ENCODE measurements around the gene INMT.

DNA sequence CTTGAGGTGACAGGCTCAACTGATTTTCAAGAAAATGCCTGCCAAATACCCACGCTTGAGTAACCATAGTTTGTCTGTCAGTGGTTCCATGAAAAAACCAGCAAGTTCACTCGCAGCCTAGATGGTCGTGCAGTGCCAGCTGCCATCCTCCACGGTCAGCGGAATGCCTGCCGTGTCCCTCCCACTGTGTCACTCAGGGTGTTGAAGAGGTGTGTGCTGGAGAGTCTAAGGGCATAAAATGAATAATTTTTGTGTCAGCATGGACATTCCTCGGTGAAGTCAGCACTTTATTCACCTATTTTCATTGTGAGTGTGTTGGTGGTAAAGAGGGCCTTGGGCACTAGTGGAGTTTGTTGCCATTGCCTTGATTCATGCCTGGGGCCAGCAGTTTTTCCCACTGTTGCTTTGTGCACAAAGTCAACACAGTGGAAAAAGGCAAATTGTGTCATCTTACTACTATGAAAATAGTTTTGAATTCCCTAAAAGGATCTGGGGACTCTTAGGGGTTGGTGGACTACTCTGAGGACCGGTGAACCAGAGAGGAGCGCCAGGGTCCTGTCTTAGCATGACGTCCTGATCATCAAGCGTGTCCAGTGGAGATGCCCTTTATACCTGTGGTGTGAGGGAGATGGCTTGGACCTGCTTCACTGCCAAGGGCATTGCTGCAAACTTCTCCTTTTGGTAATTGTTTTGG, 36.9 kb downstream of the INMT start:
- no peak for TF ChIP-seq SP1 (IDR thresholded peaks at IDR 0.05)
- TF ChIP-seq BHLHE40 (IDR thresholded peaks at IDR 0.05; ENCODE audit: borderline replicate concordance), result no peak
- TF ChIP-seq FOXA1 (IDR thresholded peaks at IDR 0.05), result no peak
- TF ChIP-seq HDGF (IDR thresholded peaks at IDR 0.05; ENCODE audit: borderline replicate concordance), result no peak
- TF ChIP-seq FOXM1 (IDR thresholded peaks at IDR 0.05; ENCODE audit: borderline replicate concordance), result no peak
- TF ChIP-seq, protein P1, sequence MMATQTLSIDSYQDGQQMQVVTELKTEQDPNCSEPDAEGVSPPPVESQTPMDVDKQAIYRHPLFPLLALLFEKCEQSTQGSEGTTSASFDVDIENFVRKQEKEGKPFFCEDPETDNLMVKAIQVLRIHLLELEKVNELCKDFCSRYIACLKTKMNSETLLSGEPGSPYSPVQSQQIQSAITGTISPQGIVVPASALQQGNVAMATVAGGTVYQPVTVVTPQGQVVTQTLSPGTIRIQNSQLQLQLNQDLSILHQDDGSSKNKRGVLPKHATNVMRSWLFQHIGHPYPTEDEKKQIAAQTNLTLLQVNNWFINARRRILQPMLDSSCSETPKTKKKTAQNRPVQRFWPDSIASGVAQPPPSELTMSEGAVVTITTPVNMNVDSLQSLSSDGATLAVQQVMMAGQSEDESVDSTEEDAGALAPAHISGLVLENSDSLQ (IDR thresholded peaks at IDR 0.05), result no peak
- no peak for TF ChIP-seq LEF1 (IDR thresholded peaks at IDR 0.05; ENCODE audit: borderline replicate concordance)
- no peak for TF ChIP-seq SUZ12 (IDR thresholded peaks at IDR 0.05)
- no peak for TF ChIP-seq ZNF384 (IDR thresholded peaks at IDR 0.05)
- no peak for TF ChIP-seq ARNT (IDR thresholded peaks at IDR 0.05)
- no peak for TF ChIP-seq NFRKB (IDR thresholded peaks at IDR 0.05)
- no peak for TF ChIP-seq ELF4 (IDR thresholded peaks at IDR 0.05)
- TF ChIP-seq L3MBTL2 (conservative IDR thresholded peaks at IDR 0.05), result no peak
- no peak for TF ChIP-seq FOXK2 (IDR thresholded peaks at IDR 0.05)
